Effector memory CD4-positive, alpha-beta T cell (primary cell): ENCODE measurements around the gene UBE4B.

Source experiments
- DNase-seq, 3 donors: peaks; one replicate each; pipeline ENCODE4 v3.0.0-alpha.2; 2020
- H3K27ac ChIP-seq: 2 replicates; pipeline ENCODE4 v1.7.0; 2013; ENCODE audit warnings: mild to moderate bottlenecking, low read length, moderate library complexity; ENCODE audit not compliant: insufficient read depth, poor library complexity, severe bottlenecking
- H3K27me3 ChIP-seq: replicated peaks from 2 replicates; pipeline ENCODE4 v1.7.0; 2013; ENCODE audit warnings: mild to moderate bottlenecking, low read length; ENCODE audit not compliant: insufficient read depth, control insufficient read depth, poor library complexity, severe bottlenecking
- H3K36me3 ChIP-seq: 2 replicates; pipeline ENCODE4 v1.7.0; 2013; ENCODE audit warnings: mild to moderate bottlenecking, low read length, moderate library complexity; ENCODE audit not compliant: control insufficient read depth, insufficient read depth
- H3K4me1 ChIP-seq: 2 replicates; pipeline ENCODE4 v1.7.0; 2013; ENCODE audit warnings: low read length, mild to moderate bottlenecking; ENCODE audit not compliant: control insufficient read depth, insufficient read depth, poor library complexity, severe bottlenecking
- H3K4me3 ChIP-seq: 2 replicates; pipeline ENCODE4 v1.7.0; 2013; ENCODE audit warnings: low read length, low read depth, mild to moderate bottlenecking; ENCODE audit not compliant: insufficient read depth, poor library complexity, severe bottlenecking
- H3K9me3 ChIP-seq: 2 replicates; pipeline ENCODE4 v1.7.0; 2013; ENCODE audit warnings: mild to moderate bottlenecking, low read length, moderate library complexity; ENCODE audit not compliant: control insufficient read depth

Gene UBE4B

GRCh38 chr1:10031461-10031860 is 1.3 kb upstream of the UBE4B start:
- H3K27me3 ChIP-seq: no peaks in the 10 kb centered on the region
- DNase-seq: no peak
- peaks cover 5% of the 10 kb centered on the region for H3K4me1 ChIP-seq
- peaks cover under 1% of the 10 kb centered on the region for H3K36me3 ChIP-seq
- H3K27ac ChIP-seq: no peak overlapping the region
- no peak overlapping the region for H3K4me3 ChIP-seq
- H3K9me3 ChIP-seq: no peaks in the 10 kb centered on the region

GRCh38 chr1:10033359-10033845 is 644 bp downstream of the UBE4B start:
- peak overlapping the region; percentile 99 for H3K4me3 ChIP-seq
- H3K27ac ChIP-seq: peak overlapping the region; percentile 95
- no peaks in the 10 kb centered on the region for H3K9me3 ChIP-seq
- H3K27me3 ChIP-seq: no peaks in the 10 kb centered on the region
- H3K4me1 ChIP-seq: peaks cover 5% of the 10 kb centered on the region
- DNase-seq: no peak
- H3K36me3 ChIP-seq: peaks cover 6% of the 10 kb centered on the region

DNA sequence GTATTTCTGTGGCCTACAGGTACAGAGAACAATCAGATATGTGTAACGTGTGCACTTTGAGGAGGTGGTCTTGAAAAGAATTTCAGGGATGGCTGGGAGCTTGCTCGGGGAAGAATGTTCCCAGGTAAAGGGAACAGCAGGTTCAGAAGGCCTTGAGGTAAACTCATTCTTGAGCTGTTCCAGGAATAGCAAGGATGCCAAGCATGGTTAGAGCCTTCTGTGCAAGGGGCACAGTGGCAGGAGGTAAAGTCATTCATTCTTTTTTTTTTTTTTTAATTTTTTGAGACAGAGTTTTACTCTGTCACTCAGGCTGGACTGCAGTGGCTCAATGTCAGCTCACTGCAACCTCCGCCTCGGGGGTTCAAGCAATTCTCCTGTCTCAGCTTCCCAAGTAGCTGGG is 10.0 kb downstream of the UBE4B start:
- Histone ChIP-seq H3K9me3 (no peaks in the 10 kb centered on the region), H3K4me3 (no peak overlapping the region), H3K4me1 (no peaks in the 10 kb centered on the region), H3K36me3 (no peaks in the 10 kb centered on the region), H3K27ac (no peak overlapping the region), H3K27me3 (no peaks in the 10 kb centered on the region)
- DNase-seq: no peak

DNA sequence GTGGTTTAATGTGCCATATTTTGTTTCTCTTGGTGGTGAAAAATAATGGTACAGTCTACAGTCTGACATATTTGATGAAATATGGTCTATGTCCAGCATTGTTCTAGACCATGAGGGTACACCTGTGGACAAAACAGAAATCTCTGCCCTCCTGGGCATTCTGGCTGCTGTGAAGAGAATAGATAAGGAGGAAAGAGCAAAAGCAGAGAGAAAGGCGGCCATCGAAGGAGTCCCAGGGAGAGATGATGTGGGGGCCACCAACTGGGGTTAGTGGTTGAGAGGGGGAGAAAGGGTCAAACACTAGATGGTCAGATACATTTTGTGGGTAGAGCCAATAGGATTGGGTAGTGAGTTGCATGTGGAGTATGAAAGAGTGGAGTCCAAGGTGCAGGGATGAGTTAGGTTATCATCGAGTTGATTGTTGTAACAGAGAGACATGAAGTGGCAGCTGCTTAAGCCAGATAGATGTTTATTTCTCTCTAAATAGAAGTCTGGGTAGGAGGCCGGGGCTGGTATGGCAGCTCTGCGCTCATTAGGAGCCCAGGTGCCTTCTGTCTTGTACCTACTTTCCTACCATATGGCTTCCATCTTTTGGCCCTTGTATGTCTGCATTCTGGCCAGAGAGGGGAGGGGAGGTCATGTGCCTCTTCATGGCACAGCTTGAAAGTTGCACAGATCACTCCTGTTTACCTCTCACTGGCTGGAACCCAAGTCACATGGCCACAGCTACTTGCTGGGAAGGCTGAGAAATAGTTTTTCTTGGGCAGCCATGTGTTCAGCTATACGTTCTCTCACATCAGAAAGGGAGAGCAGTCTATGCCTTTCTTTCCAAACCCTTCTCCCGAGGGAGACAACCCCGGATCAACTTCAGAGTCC is 13.0 kb downstream of the UBE4B start:
- Histone ChIP-seq H3K9me3 (no peaks in the 10 kb centered on the region), H3K27me3 (no peaks in the 10 kb centered on the region), H3K36me3 (peaks cover 6% of the 10 kb centered on the region), H3K4me3 (no peak overlapping the region), H3K4me1 (no peaks in the 10 kb centered on the region), H3K27ac (no peak overlapping the region)
- no peak for DNase-seq

- Histone ChIP-seq H3K4me3 (no peak overlapping the region), H3K9me3 (no peaks in the 10 kb centered on the region), H3K36me3 (peaks cover 14% of the 10 kb centered on the region), H3K27me3 (no peaks in the 10 kb centered on the region), H3K4me1 (no peaks in the 10 kb centered on the region), H3K27ac (no peak overlapping the region)
- no peak for DNase-seq
Observed at GRCh38 chr1:10046356-10047085, 13.8 kb downstream of the UBE4B start.

GRCh38 chr1:10048601-10049000 is 15.8 kb downstream of the UBE4B start:
- no peak for DNase-seq
- H3K4me3 ChIP-seq: no peak overlapping the region
- no peak overlapping the region for H3K27ac ChIP-seq
- H3K4me1 ChIP-seq: no peaks in the 10 kb centered on the region
- H3K27me3 ChIP-seq: no peaks in the 10 kb centered on the region
- peaks cover 20% of the 10 kb centered on the region for H3K36me3 ChIP-seq
- no peaks in the 10 kb centered on the region for H3K9me3 ChIP-seq

- H3K4me3 ChIP-seq: no peak overlapping the region
- no peak overlapping the region for H3K27ac ChIP-seq
- no peaks in the 10 kb centered on the region for H3K27me3 ChIP-seq
- H3K36me3 ChIP-seq: peaks cover 24% of the 10 kb centered on the region
- no peaks in the 10 kb centered on the region for H3K9me3 ChIP-seq
- no peaks in the 10 kb centered on the region for H3K4me1 ChIP-seq
- DNase-seq: no peak
Observed at GRCh38 chr1:10050611-10051010, 17.9 kb downstream of the UBE4B start.

- DNase-seq: no peak
- no peak overlapping the region for H3K27ac ChIP-seq
- peaks cover 24% of the 10 kb centered on the region for H3K36me3 ChIP-seq
- H3K27me3 ChIP-seq: no peaks in the 10 kb centered on the region
- no peak overlapping the region for H3K4me3 ChIP-seq
- no peaks in the 10 kb centered on the region for H3K9me3 ChIP-seq
- no peaks in the 10 kb centered on the region for H3K4me1 ChIP-seq
Observed at GRCh38 chr1:10051656-10052055, 18.9 kb downstream of the UBE4B start.

DNA sequence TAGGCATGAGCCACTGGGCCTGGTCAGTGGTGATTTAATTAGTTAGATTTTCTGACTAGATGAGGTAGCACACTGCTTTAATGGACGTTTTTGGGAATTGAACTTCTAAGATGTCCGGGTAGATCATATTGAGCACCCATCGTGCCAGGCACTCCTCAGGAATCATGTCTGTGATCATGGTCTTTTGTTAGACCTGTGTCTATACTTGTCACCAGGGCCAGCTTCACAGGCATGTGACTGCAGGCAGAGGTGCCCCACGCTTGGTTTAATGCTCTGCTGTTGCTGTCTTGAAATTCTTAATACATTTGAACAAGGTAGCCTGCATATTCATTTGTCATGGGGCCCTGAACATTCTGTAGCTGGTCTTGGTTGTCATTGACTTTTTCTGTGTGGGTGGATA is 19.6 kb downstream of the UBE4B start:
- no peaks in the 10 kb centered on the region for H3K9me3 ChIP-seq
- H3K27ac ChIP-seq: no peak overlapping the region
- DNase-seq: no peak
- no peaks in the 10 kb centered on the region for H3K4me1 ChIP-seq
- no peak overlapping the region for H3K4me3 ChIP-seq
- no peaks in the 10 kb centered on the region for H3K27me3 ChIP-seq
- H3K36me3 ChIP-seq: peaks cover 24% of the 10 kb centered on the region

- Histone ChIP-seq H3K9me3 (no peaks in the 10 kb centered on the region), H3K4me3 (no peak overlapping the region), H3K27me3 (no peaks in the 10 kb centered on the region), H3K36me3 (peaks cover 29% of the 10 kb centered on the region), H3K27ac (no peak overlapping the region), H3K4me1 (no peaks in the 10 kb centered on the region)
- no peak for DNase-seq
Observed at GRCh38 chr1:10054465-10054864, 21.7 kb downstream of the UBE4B start.
